GM18508 (cell line): Measurements from ENCODE around the gene SH3PXD2A.

ENCODE experiments used
- ATAC-seq: cut with Tn5 transposase; IDR thresholded peaks from one replicate; pipeline ENCODE4 v1.9.1; 2021; ENCODE audit warnings: moderate number of reproducible peaks; ENCODE audit not compliant: insufficient read depth, unreplicated experiment

The SH3PXD2A gene

GRCh38 chr10:103855424-103855823 is at the start of gene SH3PXD2A:
Gene SH3PXD2A, minus strand, starts transcription at chr10:103855576. Its CDS starts 310 bp downstream, at chr10:103855266.
- ATAC-seq, result no peak

GRCh38 chr10:103901299-103901698 is 45.9 kb upstream of the SH3PXD2A start:
- ATAC-seq, result no peak

- no peak for ATAC-seq
Measured at GRCh38 chr10:103899312-103899711, 43.9 kb upstream of the SH3PXD2A start.

DNA sequence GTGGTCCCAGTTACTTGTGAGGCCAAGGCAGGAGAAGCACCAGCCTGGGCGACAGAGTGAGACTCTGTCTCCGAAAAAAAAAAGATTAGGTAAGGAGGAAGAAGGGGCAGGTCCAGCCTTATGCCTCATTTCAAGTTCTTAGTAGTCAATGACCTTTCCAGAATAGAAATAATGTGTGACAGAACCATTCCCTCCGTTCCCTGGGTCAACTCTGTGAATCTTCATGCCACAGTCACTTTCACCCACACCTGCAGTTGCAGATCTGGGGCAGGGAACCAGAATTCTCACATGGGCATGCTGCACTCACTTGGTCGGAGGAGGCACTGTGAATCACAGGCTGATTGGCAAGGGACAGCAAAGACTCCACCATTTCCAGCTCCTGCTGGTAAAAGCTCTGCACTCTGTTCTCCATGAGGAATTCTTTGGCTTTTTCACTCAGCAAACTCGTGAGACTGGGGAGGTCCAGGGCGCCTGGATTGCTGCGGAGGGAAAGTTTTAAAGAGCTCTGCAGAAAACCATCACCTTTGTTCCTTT is 41.9 kb upstream of the SH3PXD2A start:
- no peak for ATAC-seq

DNA sequence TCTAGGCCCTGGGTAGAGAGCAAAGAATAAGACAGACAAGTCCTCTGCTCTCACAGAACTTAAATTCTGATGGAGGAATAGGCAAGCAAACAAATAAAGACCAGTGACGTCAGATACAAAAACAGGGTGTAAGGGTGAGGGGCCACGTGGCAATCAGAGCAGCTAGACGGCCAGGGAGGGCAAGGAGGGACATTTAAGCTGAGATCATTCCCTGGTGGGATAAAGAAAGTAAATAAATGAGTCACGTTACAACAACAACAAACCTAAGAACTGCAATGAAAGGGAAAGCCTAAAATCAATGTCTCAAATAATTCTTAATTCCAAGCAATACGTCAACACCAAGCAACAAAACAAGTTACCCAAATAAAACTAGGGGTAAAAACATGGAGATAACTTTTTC is 40.8 kb upstream of the SH3PXD2A start:
- no peak for ATAC-seq

GRCh38 chr10:103895411-103896186 is 40.2 kb upstream of the SH3PXD2A start:
- no peak for ATAC-seq

- ATAC-seq, result no peak
Measured at GRCh38 chr10:103894441-103894864, 39.1 kb upstream of the SH3PXD2A start.

DNA sequence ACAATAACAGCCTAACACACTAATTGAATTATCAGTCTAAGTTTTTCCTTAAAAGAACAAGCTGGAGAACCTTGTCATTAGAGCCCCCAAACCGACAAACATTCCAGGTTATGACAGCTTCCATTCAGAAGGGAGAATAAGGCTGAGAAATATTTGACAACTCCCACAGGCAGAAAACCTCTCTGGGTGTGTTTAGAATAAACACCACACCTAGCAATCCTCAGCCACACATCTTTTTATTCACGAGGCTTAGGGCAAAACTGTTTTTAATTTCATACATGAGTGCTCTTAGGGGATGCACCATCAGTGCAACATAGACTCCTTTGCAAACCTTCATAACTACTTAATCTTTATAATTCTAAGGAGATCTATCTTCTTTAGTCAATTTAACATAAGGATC is 38.4 kb upstream of the SH3PXD2A start:
- no peak for ATAC-seq

DNA sequence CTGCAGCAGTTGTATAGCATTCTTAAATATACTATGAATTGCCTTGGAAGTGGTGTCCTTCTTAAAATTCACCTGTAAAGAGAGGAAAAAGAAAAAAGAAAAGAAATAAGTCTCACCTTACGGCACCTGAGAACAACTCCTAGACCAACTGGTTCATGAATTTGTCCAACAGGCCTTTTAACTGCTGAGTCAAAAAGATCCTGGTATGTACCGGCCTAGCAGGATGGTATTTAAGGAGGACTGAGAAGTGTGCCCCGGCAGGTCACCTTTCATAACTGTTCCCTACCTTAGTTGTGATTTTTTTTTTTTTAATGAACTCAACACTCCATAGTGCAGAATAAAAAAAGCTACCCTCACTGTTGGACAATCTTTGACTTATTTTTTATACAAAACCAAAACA is 36.8 kb upstream of the SH3PXD2A start:
- ATAC-seq, result no peak

DNA sequence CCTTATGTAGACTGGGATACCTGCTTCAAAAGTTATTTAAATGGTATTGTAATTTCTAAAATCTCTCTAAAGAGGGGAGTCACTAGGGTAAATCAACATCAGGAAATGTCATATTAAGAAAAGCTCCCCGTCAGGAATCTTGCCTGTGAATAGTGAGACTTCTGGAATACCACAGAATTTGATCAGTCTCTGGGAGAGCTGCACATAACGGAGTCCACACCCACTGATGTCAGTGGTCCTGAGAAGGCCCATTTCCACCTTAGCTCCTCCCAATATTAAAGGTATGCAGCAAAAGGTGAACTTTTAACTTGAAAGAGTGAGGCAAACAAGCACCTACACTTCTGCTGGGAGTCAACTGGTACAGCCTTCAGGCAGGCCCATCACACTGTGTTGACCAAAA is 35.3 kb upstream of the SH3PXD2A start:
- ATAC-seq, result no peak

GRCh38 chr10:103890194-103890658 is 34.9 kb upstream of the SH3PXD2A start:
- no peak for ATAC-seq

DNA sequence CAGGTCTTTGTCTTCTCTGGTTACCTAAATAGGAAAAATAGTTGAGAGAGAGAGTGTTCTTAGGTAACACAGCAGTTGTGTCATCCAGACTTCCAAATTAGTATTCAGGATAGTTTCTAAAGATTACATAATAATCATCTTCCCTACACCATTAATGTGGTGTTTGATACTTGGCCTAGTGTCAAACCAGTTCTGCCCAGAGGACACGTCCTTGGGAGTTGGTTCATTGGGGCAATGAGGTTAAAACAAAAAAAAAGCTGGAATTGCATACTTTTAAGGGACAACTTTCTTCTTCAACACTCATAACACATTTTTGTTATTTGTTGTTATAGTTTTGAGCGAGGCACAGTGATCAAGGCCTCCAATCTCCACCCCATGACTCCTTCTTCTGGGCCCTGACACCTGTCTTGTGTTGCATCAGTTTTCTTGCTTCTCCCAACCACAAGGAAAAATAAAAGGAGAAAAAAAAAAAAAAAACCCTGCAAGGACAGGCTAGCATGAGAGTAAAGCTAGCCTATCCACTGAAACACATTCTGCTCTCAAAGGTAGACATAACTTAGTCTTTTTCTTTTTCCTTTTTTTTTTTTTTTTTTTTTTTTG is 33.8 kb upstream of the SH3PXD2A start:
- ATAC-seq, result no peak

DNA sequence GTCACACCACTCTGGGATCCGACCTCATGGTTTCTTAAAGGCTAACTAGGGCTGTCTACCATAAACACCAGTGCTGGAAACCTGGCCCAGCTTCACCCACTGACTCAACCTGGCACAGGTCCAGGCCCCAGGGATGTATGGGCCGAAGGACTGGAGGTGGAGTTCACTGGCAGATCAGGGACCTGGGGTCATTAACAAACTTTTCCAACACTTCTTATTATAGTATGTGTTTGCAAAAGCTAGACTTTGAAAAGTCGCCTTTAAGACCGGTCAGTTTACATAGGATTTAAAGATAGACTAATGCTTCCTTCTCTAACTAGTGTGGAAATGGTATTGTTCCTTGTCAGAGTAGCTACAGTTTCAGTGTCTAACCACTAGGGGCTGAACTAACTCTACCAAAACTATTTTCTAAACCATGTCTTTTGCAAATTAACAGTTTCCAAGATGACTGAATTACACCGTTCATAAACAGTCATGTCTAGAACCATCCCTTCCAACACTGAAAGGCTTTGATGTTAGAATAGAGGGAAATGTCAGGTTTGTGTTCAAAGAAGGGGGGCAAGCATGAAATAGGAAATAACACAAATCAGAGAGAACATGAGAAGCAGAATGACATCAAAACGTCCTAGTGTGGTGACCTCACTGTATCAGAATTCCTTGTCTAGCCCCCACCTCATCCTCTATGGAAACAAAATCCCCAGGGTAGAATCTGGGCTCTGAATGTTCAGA is 32.9 kb upstream of the SH3PXD2A start:
- no peak for ATAC-seq

GRCh38 chr10:103885617-103886016 is 30.2 kb upstream of the SH3PXD2A start:
- ATAC-seq, result no peak

- no peak for ATAC-seq
Measured at GRCh38 chr10:103884681-103885139, 29.3 kb upstream of the SH3PXD2A start.

- no peak for ATAC-seq
Measured at GRCh38 chr10:103882285-103883007, 27.1 kb upstream of the SH3PXD2A start.

DNA sequence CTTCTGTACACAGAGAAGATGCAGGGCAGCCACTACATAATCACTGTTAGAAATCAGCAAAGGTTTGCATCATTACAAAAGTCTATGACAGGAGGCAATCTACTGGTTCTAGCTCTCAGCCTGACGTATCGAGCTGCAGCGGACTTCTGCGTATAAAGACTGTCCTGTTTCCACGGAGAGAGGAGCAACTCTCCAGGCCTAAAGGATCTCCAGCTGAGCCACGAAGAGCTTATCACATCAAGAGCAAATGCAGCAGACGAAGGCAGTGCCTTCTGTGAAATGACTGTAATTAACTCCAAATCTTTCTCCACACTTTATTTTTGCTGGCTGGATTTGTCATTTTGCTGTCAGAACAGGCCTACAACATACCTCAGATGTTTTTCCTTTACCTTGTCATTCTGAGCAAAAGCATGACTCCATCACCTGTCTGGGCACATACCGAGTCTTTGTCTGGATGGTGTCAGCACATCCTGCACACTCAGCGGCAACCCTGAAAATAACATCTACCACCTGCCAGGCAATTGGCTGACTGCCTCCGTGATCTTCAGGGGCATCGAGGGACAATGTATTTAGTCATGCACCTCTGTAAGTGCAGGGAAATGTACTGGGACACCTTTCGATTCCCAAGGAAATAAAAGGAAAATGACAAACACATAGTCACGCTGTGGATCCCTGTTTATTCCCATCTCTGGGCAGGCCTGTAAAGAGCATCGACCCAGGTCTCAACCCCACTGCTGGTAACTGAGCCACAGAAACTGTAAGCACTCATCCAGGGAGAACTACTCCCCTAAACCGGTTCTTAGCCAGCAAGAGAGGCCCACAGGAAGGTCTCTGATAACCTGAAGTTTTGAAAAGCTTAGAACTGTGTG is 26.3 kb upstream of the SH3PXD2A start:
- no peak for ATAC-seq

DNA sequence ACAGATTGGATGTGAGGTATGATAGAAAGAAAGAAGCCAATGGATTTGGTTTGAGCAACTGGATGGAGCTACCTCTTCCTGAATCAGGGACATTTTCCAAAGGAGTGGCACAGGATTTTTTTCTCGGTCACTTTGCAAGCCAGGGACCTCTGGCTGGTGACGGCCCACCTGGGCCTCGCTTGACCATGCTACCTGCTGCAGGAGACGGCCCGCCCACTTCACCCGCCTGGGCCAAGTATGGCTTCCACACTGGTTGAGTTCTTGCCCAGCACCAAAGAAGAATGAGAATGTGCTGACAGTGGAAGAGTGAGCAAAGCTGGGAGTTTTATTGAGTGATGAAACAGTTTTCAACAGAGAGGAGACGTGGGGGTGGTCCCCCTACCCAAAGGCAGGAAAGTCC is 24.5 kb upstream of the SH3PXD2A start:
- ATAC-seq, result no peak

- no peak for ATAC-seq
Measured at GRCh38 chr10:103879409-103879808, 24.0 kb upstream of the SH3PXD2A start.
